ENCODE results near the gene TUBA4A.
"Not testable (repeated sequence)": the region's sequence is repeated elsewhere in the genome, so short reads cannot be mapped to it uniquely, and the experiment has no call there.

The TUBA4A gene

GRCh38 chr2:219214141-219214540 lies 39.6 kb downstream of the TUBA4A start:
- no peak for DNase-seq (ENCODE audit: extremely low read depth in 1 of 2, low read depth in 1 of 2)

GRCh38 chr2:219213486-219214071 lies 40.1 kb downstream of the TUBA4A start:
- DNase-seq (ENCODE audit: extremely low read depth in 1 of 2, low read depth in 1 of 2): no peak

GRCh38 chr2:219213026-219213415 lies 40.7 kb downstream of the TUBA4A start:
- no peak for DNase-seq (ENCODE audit: extremely low read depth in 1 of 2, low read depth in 1 of 2)

- DNase-seq (ENCODE audit: extremely low read depth in 1 of 2, low read depth in 1 of 2): no peak
These were observed 42.8 kb downstream of the TUBA4A start for GRCh38 chr2:219210886-219211362.

- DNase-seq (ENCODE audit: extremely low read depth in 1 of 2, low read depth in 1 of 2): no peak
These were observed 43.4 kb downstream of the TUBA4A start for GRCh38 chr2:219210196-219210885.

GRCh38 chr2:219209236-219210195 lies 44.2 kb downstream of the TUBA4A start:
- no peak for DNase-seq (ENCODE audit: extremely low read depth in 1 of 2, low read depth in 1 of 2)

GRCh38 chr2:219207884-219208740 lies 45.6 kb downstream of the TUBA4A start:
- no peak for DNase-seq (ENCODE audit: extremely low read depth in 1 of 2, low read depth in 1 of 2)

GRCh38 chr2:219207134-219207883 lies 46.4 kb downstream of the TUBA4A start:
- DNase-seq (ENCODE audit: extremely low read depth in 1 of 2, low read depth in 1 of 2): no peak

GRCh38 chr2:219206328-219207133 lies 47.2 kb downstream of the TUBA4A start, which contains the start of gene ZFAND2B:
TSS of gene ZFAND2B (plus strand) at chr2:219206782. CDS start at chr2:219206988, 206 bp downstream.
- peak; percentile 88 to 93 for DNase-seq (ENCODE audit: extremely low read depth in 1 of 2, low read depth in 1 of 2)

- no peak for DNase-seq (ENCODE audit: extremely low read depth in 1 of 2, low read depth in 1 of 2)
These were observed 47.8 kb downstream of the TUBA4A start for GRCh38 chr2:219205981-219206327.

- no peak for DNase-seq (ENCODE audit: extremely low read depth in 1 of 2, low read depth in 1 of 2)
These were observed 48.6 kb downstream of the TUBA4A start for GRCh38 chr2:219205165-219205538.

GRCh38 chr2:219204425-219205164 lies 49.1 kb downstream of the TUBA4A start:
- no peak for DNase-seq (ENCODE audit: extremely low read depth in 1 of 2, low read depth in 1 of 2)

GRCh38 chr2:219201331-219201730 lies 52.4 kb downstream of the TUBA4A start:
- DNase-seq (ENCODE audit: extremely low read depth in 1 of 2, low read depth in 1 of 2): not testable (repeated sequence)

- DNase-seq (ENCODE audit: extremely low read depth in 1 of 2, low read depth in 1 of 2): not testable (repeated sequence)
These were observed 53.0 kb downstream of the TUBA4A start for GRCh38 chr2:219200502-219201326.

Data from activated CD8-positive, alpha-beta memory T cell treated with anti-CD3 and anti-CD28 coated beads for 1 hour (primary cell).